Keratinocyte (primary cell): ENCODE data around the gene LRRC38. TPM values are rescaled to one million over a fixed set of nuclear protein-coding genes. Genes with fewer than 3 reads are reported as not detected.

Source experiments
- DNase-seq: peaks from one replicate; pipeline ENCODE4 v3.0.0-alpha.2; 2011; ENCODE audit warnings: low read depth, missing footprints, low spot score
- FAIRE-seq: peaks from 2 replicates; lab custom pipeline; 2011; peaks lifted over from hg19 to GRCh38; lab: Jason Lieb, UNC
- H2AFZ ChIP-seq: 2 replicates; pipeline ENCODE4 v1.6.0; 2012; ENCODE audit warnings: low read length, control low read depth, inconsistent platforms; ENCODE audit not compliant: control insufficient read depth
- H3K27ac ChIP-seq: 2 replicates; pipeline ENCODE4 v1.5.1; 2011; ENCODE audit warnings: low read length; ENCODE audit not compliant: control insufficient read depth, insufficient read depth
- H3K27me3 ChIP-seq: 3 replicates; pipeline ENCODE4 v1.6.0; 2011; ENCODE audit warnings: low read length; ENCODE audit not compliant: control insufficient read depth, insufficient read depth; ENCODE audit errors: extremely low read depth
- H3K36me3 ChIP-seq, 2 experiments: 2 replicates in 1 of 2; 3 replicates in 1 of 2; pipeline ENCODE4 v1.5.1; 2011; ENCODE audit warnings: low read length in 2 of 2, mild to moderate bottlenecking in 1 of 2; ENCODE audit not compliant: control insufficient read depth in 2 of 2, insufficient read depth in 2 of 2; ENCODE audit errors: extremely low read depth in 1 of 2
- H3K4me1 ChIP-seq: 3 replicates; pipeline ENCODE4 v1.5.1; 2011; ENCODE audit warnings: low read length; ENCODE audit not compliant: control insufficient read depth, insufficient read depth; ENCODE audit errors: extremely low read depth
- H3K4me2 ChIP-seq: 3 replicates; pipeline ENCODE4 v1.6.0; 2011; ENCODE audit warnings: low read depth, low read length; ENCODE audit not compliant: control insufficient read depth, insufficient read depth; ENCODE audit errors: extremely low read depth
- H3K4me3 ChIP-seq, 3 experiments: fragments of 200-600 bp in 1 of 3; sonication (generic) in 1 of 3; 2 replicates in 2 of 3; 3 replicates in 1 of 3; pipeline ENCODE4 v1.5.1; 2011 to 2016; ENCODE audit warnings: low read length in 3 of 3, mild to moderate bottlenecking in 3 of 3, control low read depth in 2 of 3, inconsistent platforms in 1 of 3, low read depth in 1 of 3, mixed read lengths in 1 of 3, mixed run types in 1 of 3, moderate library complexity in 1 of 3; ENCODE audit not compliant: control insufficient read depth in 2 of 3, insufficient read depth in 2 of 3; ENCODE audit errors: extremely low read depth in 1 of 3
- H3K79me2 ChIP-seq: 2 replicates; pipeline ENCODE4 v1.6.0; 2012; ENCODE audit warnings: low read length; ENCODE audit not compliant: control insufficient read depth, insufficient read depth
- H3K9ac ChIP-seq: 3 replicates; pipeline ENCODE4 v1.6.0; 2011; ENCODE audit warnings: low read length; ENCODE audit not compliant: control insufficient read depth, insufficient read depth; ENCODE audit errors: extremely low read depth
- H3K9me1 ChIP-seq: 3 replicates; pipeline ENCODE4 v1.6.0; 2011; ENCODE audit warnings: low read length; ENCODE audit not compliant: control insufficient read depth, insufficient read depth; ENCODE audit errors: extremely low read depth
- H3K9me3 ChIP-seq: 2 replicates; pipeline ENCODE4 v1.5.1; 2012; ENCODE audit warnings: low read depth, low read length; ENCODE audit not compliant: control insufficient read depth
- H4K20me1 ChIP-seq: 3 replicates; pipeline ENCODE4 v1.6.0; 2011; ENCODE audit warnings: low read length; ENCODE audit not compliant: control insufficient read depth, insufficient read depth; ENCODE audit errors: extremely low read depth
- EZH2 ChIP-seq: IDR thresholded peaks from one replicate; pipeline ENCODE4 v1.6.1; 2012; ENCODE audit warnings: inconsistent platforms, mild to moderate bottlenecking, low read length, moderate library complexity
- dilution Hi-C: fragments of 300-500 bp; cut with MboI; formaldehyde crosslinking; loops from one replicate; pipeline ENCODE4 v1.7.0; 2020; ENCODE audit warnings: low sequenced_read_pairs; ENCODE audit not compliant: extremely low pct_ligation_motif_present
- polyA plus RNA-seq, 5 experiments: library from polyadenylated mRNA; depleted of rRNA in 3 of 5; stranded (reverse) in 3 of 5; stranded (forward) in 1 of 5; unstranded in 1 of 5; fragments of >200 nt; gene quantifications; 1 replicate in 1 of 5; 2 replicates in 3 of 5; 3 replicates in 1 of 5; pipeline versions ENCODE4 v1.2.1 to v1.2.3, GENCODE V29; 2011 to 2012; ENCODE audit warnings: missing spikeins in 2 of 5, low read depth in 1 of 5, low replicate concordance in 1 of 5
- TF ChIP-seq, protein P1 (sequence below), 3 experiments: IDR thresholded peaks in 1 of 3; conservative IDR thresholded peaks in 1 of 3; optimal IDR thresholded peaks in 1 of 3; 2 replicates in 2 of 3; 3 replicates in 1 of 3; pipeline versions ENCODE3 to v1.5.1; 2011; ENCODE audit warnings: low read length in 3 of 3, mild to moderate bottlenecking in 3 of 3, moderate library complexity in 2 of 3, control low read depth in 1 of 3, inconsistent platforms in 1 of 3; ENCODE audit not compliant: insufficient read depth in 2 of 3; ENCODE audit errors: extremely low read depth in 1 of 3

Gene LRRC38
- polyA plus RNA-seq, 1 donor (not counting 4 experiments of a cell fraction or from before 2014, with no cell fraction given): not detected

GRCh38 chr1:13456904-13457532 is 56.8 kb downstream of the LRRC38 start:
- no peaks in the 10 kb centered on the region for H3K27me3 ChIP-seq
- H3K36me3 ChIP-seq: no peaks in the 10 kb centered on the region
- no peaks in the 10 kb centered on the region for H4K20me1 ChIP-seq
- H3K4me3 ChIP-seq: no peak overlapping the region
- H3K4me1 ChIP-seq: no peaks in the 10 kb centered on the region
- no peak overlapping the region for H3K9ac ChIP-seq
- FAIRE-seq: no peak
- H3K4me2 ChIP-seq: no peak overlapping the region
- H3K9me3 ChIP-seq: no peaks in the 10 kb centered on the region
- H3K27ac ChIP-seq: no peak overlapping the region
- dilution Hi-C loops: no loop called here
- H3K79me2 ChIP-seq: no peaks in the 10 kb centered on the region
- DNase-seq: no peak
- no peak overlapping the region for H2AFZ ChIP-seq
- TF ChIP-seq EZH2: no peak
- TF ChIP-seq, protein P1, sequence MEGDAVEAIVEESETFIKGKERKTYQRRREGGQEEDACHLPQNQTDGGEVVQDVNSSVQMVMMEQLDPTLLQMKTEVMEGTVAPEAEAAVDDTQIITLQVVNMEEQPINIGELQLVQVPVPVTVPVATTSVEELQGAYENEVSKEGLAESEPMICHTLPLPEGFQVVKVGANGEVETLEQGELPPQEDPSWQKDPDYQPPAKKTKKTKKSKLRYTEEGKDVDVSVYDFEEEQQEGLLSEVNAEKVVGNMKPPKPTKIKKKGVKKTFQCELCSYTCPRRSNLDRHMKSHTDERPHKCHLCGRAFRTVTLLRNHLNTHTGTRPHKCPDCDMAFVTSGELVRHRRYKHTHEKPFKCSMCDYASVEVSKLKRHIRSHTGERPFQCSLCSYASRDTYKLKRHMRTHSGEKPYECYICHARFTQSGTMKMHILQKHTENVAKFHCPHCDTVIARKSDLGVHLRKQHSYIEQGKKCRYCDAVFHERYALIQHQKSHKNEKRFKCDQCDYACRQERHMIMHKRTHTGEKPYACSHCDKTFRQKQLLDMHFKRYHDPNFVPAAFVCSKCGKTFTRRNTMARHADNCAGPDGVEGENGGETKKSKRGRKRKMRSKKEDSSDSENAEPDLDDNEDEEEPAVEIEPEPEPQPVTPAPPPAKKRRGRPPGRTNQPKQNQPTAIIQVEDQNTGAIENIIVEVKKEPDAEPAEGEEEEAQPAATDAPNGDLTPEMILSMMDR (optimal IDR thresholded peaks at IDR 0.05 in 1 of 3, IDR thresholded peaks at IDR 0.05 in 1 of 3, conservative IDR thresholded peaks at IDR 0.05 in 1 of 3; ENCODE audit: extremely low read depth in 1 of 3, insufficient read depth in 2 of 3, low read length in 3 of 3): no peak
- H3K9me1 ChIP-seq: no peaks in the 10 kb centered on the region

DNA sequence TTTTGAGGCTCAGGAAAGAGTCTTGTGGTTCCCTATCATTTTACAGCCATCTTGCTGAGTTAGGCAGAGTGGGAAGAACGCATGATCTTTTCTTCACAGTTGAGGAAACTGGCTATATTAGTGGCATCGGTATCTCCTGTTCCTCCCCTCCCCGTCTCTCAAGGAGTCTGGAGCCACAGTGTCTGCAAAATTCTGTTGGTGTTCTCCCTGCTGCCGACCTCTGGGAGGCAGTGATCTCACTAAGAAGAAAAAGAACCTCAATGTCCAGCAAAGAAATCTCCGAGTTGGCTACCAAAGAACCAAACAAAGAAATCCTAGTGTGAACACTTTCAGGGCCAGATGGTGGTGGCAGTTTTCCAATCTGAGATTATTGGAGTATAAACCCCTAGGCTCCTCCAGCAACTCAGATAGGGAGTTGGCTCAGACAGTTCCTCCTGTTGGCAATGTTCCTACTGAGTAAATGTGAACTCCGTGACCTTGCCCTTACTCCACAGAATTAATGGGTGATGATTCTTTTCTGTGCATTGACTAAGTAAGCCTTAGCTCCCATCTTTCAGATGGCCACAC is 62.3 kb downstream of the LRRC38 start:
- Histone ChIP-seq H3K9me1 (no peaks in the 10 kb centered on the region), H2AFZ (no peak overlapping the region), H3K79me2 (no peaks in the 10 kb centered on the region), H3K9ac (no peak overlapping the region), H3K4me1 (no peaks in the 10 kb centered on the region), H3K27ac (no peak overlapping the region), H3K4me3 (no peak overlapping the region), H4K20me1 (no peaks in the 10 kb centered on the region), H3K27me3 (no peaks in the 10 kb centered on the region), H3K4me2 (no peak overlapping the region), H3K36me3 (no peaks in the 10 kb centered on the region), H3K9me3 (no peaks in the 10 kb centered on the region)
- TF ChIP-seq EZH2: no peak
- TF ChIP-seq, protein P1 (optimal IDR thresholded peaks at IDR 0.05 in 1 of 3, IDR thresholded peaks at IDR 0.05 in 1 of 3, conservative IDR thresholded peaks at IDR 0.05 in 1 of 3; ENCODE audit: extremely low read depth in 1 of 3, insufficient read depth in 2 of 3, low read length in 3 of 3): no peak
- dilution Hi-C loops: no loop called here
- no peak for FAIRE-seq
- DNase-seq: no peak
